Limb (tissue), 2 donors: ENCODE measurements around the gene RFX3.

Experiments
- DNase-seq, 2 donors: peaks; one replicate each; pipeline ENCODE4 v3.0.0-alpha.2; 2016; ENCODE audit errors: extremely low spot score in 2 of 2

RFX3 gene

DNA sequence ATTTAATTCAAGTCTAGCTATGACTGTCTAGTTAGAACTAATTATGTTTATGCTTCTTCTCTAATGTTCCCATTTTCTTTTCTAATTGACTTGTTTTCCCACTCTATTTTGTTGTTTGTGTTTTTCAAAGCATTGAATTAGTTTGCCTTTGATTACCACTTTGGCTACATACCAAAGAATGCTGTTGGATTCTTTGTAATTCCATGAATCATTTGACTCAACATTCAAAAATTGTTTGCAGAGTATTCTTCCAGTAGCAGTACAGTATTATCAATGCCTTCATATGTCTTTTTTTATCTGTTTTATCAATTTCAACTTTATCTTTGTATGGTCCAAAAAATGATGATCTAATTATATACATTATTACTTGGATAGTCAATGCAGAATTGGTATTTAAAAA is 288.7 kb downstream of the RFX3 start:
- no peak for DNase-seq

DNA sequence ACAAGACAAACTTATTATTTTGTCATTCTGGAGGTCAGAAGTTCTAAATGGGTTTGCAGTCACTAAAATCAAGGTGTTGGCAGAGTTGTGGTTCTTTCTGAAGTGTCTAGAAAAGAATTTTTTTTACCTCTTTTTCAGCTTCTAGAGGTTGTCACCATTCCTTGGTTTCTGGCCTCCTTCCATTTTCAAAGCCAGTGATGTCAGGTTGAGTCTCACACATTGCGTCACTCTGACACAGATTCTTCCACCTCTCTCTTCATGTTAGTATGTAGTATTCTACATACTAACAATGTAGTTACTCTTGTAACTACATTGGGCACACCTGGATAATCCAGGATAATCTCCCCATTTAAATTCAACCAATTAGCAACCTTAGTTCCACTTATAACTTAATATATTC is 290.3 kb downstream of the RFX3 start:
- DNase-seq: no peak

DNA sequence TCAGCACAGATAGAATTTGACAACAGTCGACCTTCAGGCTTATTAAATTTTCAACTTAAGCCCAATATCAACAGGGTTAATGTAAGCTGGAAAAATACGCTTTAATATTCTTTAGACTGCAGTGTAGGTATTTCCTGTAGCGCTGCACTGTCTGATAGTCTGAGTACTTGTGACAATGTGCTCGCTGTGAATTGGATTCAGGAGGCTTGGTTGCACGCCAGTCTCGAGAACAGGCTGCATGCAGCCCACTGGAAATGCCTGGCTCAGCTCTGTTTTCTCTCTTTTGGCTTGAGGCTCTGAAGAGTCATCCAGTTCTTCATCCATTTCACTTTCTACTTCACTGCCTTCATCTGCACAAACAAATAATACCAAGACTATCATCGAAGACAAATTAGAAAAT is 300.9 kb downstream of the RFX3 start:
- peak in 1 of 2 donors; percentile 27 for DNase-seq

DNA sequence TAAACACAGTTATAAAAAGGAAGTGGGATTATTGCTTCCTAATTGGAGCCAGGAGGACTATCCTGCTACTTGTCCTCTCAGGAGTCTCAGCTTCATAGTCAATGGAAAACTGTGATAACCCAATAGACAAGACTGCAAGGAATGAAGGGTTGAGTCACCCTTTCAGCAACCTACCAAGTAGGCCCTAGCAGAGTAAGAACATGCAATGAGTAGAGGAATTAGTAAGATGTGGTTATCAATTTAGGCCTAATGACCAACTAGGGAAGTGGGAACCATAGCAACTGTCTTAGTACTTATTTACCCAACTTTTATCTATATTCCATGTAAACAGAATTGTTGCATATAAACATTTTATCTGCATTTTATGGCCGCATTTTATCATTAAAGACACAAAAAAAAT is 310.1 kb downstream of the RFX3 start:
- DNase-seq: no peak

DNA sequence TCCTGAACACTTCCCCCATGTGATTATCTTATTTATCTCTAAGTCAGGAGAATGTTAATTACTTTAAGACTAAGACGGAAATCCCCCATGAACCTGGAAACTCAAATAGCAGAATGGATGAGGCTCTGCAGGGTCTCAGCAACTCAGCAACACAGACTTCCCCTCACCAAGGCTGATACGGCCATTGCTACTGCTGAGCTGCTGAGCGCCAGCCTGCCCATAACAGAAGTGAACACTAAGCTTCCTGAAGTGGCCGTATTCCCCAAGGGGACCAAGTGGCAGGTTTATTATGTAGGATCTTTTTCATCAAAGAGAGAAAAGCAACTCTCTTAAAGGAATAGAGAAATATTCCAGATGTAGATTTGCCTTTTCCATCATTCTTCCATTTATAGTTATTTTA is 311.1 kb downstream of the RFX3 start:
- no peak for DNase-seq

DNA sequence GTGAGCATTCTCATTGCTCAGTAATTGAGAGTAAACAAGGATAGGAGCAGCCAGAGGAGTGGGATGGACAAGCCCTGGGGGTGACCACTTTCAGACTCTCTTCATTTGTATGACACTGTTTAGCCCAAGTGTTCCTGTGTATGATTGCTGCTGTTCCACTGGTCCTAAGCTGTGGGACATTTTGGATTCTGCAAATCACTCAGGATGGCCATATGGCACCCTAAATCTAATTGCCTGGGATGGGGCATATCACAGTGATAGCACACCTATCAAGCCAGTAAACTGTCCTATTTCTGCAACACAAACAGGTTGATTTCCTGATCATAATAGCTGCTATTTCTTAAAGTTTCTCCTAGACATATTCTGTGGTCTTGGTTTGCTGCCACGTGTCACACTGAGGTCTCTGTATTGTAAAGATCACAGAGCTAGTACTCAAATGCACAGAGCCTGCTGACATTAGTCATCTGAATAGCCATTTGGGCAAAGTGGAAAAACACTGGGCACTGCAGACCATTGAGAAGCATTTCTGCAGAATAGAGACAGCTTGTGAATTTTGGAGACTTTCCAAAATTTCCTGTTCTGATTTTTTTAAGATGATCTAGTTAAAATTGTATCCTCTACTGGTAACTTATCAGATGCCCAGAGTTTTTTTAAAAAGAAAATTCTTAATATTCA is 320.2 kb downstream of the RFX3 start:
- DNase-seq: no peak

DNA sequence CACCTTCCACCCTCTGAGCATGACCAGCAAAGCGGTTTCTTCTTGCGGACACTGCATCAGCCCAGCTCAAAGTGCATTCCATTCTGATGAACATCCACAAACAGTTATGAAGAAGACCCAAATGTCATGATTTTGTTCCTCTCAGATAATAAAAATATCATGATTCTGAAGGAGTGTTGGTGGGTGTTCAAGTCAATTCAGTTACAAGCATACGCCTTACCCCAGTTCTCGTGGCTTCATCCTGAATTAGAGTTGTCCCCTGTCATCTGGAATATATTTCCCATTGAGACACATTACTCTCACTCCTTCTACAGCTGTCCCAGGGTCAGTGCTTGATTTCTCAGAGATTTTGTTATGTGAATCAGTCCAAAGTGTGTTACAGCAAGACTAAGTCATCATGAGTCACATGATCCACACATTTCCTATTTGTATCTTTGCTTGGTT is 325.4 kb downstream of the RFX3 start:
- no peak for DNase-seq

DNA sequence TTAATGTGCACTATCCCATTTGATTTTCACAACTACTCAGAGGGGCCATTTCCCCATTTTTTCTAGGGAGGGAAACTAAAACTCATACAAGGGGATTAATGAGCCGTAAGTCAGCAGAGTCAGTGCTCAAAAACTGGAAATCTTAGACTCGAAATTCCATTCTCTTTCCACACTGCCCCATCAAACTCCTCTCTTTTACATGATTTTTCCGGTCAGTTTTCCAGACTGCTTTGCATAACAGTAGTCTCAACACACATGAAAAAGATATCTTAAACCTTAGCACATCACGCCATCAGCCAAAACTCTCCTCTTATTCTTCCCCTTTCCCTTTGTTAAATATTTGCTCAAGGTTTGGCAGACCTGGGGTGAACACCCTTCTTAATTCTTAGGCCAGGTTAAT is 332.0 kb downstream of the RFX3 start:
- no peak for DNase-seq

DNA sequence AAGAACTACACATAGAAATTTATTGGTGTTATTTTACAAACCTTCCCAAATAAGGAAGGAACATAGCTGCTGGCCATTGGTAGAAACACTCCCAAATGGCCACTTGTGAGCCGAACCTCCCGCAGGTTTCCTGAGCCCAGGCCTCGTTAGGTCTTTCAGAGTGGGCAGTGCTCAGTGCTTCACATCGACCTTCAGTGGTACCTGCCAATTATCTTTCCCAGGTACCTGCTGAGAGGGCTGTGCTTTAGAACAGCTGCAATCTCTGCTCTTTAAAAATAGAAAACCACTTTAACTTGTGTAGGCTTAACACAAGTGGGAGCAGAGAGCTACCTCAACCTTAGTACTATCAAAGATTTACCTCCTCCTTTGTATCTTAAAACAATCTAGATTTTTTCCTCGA is 334.1 kb downstream of the RFX3 start:
- DNase-seq: no peak

DNA sequence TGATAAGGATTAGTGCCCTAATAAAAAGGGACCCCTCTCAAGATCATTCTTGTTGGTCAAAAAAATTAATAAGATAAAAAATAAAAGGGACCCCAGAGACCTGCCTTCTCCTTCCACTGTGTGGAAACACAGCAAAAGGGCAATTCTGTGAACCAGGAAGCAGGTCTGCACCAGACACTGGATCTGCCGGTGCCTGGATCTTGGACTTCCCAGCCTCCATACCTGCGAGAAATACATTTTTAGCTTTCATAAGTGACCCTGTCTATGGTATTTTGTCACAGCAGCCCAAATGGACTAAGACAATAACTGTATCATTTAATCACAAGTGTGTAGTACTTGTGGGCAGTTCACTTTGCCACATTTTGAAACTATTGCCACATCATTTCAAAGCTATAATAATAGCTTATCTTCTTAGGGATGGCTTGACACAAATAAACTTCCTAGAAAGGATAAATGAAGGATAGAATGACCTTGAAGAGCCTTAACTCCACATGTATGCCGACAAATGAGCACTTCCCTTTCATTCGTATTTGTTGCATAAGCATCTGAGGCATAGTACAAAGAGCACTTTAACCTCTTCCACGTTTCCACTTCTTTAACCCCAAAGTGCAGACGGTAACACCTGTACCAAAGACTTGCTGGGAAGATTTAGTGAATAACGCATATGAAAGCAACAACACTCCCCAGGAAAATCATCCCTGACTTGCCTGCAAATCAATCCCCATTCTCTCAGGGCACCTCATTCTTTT is 336.5 kb downstream of the RFX3 start:
- no peak for DNase-seq

DNA sequence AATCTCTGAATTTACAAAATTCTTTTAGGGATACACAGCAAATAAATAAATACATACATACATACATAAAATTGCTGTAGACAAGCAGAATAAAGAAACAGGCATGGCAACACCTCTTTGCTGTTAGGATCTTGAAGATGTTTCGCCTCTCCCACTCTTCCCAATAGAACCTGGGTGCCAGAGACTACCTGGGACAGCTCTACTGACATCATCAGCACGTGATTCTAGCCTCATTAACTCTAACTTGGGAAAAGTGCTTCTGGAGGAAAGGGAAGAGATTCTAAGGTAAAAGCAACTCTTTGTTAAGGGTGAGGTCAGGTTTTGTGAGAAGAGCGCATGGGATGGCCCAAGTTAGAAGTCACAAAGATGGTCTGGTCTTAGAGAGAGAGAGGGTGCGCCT is 339.1 kb downstream of the RFX3 start:
- no peak for DNase-seq

DNA sequence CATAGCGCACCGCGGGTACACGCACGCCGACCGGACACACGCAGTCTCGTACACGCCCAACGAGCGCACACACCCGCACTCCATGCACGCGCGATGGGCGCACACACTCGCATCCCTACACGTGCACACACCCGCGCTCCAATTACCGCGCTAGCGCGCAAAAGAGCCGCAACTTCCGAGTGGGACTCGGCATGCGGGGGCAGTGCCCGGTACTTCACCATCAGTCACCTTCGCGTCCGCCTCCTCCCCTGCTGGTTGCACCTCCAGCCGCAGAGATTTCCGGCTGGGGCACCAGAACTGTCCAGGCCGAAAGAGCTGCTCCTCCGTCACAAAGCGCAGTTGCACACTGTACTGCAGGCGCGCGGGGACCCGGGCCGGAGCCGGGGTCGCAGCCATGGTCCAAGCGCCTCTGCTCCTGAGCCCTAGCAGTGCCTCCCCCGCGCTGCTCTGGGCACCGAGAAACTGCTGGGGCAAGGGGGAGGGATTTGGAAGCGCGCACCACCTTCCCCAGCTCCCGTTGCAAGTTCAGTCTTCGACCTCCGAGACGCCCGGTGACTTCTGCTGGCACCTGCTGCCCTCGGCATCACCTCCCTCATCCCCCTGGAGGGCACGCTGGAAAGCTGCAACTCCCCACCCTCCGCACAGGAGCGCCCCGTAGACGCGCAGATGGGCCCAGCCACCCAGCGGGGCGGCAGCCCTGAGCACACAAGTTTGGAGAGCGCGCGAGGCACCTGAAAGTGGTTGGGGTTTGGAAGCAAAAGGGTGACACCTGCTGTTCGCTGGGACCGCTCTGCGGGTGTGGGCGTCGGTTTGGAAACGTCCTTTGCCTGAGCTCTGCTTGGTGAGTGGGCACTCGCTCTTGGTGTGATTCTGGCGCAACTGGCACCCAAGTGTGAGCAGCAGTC is 344.5 kb downstream of the RFX3 start:
- DNase-seq: peak; percentile 44 to 78

DNA sequence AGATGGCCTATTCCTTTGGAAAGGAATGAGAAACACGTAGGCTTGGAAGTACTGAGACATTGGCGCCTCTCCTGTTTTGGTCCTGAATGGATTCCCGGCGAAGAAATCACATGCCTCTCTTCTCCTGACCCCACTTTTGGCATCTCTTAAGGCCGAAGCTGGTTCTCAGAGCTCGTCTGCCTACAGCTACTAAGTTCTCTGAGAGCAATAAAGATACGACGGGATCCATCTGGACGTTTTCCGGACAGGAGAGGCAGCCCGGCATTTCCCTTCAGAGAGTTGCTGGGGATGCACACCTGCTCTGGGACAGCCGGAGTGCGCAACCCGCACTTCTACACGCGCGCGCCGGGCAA is 345.1 kb downstream of the RFX3 start:
- DNase-seq: no peak

DNA sequence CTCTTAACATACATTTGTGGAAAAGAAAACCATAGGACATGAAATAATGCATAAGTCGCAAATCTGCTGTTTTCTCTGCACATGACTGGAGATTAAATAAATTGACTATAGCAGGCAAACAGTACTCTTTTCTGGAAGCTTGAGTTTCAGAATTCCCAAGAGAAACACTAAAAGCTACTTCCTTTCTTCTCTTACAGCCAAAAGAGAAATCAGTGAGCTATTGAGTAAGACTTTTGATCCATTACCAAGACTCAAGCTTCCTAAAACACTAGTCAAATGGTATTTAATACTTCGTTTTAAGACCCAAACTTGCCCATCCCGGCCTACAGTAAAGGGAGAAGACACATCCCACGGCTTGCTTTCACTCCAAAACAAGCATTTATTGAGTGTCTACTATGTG is 346.1 kb downstream of the RFX3 start:
- no peak for DNase-seq

DNA sequence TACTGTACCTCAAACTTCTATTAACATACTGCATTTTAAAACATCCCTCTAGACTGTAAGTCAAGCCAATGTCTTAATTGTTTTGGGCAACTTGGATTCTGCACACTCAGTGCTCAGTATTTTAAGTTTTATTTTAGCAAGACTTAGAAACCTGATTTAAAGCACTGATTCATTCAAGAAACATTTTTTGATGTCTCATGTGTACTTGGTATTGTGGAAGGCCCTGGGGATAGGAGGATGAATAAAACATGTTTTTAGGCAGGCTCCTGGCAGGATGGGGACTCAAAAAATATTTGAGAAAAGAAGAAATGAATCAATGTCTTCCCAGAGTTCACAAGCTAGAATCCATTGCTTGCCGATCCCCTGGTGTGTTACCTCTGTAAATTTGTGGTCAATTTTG is 347.9 kb downstream of the RFX3 start:
- no peak for DNase-seq

DNA sequence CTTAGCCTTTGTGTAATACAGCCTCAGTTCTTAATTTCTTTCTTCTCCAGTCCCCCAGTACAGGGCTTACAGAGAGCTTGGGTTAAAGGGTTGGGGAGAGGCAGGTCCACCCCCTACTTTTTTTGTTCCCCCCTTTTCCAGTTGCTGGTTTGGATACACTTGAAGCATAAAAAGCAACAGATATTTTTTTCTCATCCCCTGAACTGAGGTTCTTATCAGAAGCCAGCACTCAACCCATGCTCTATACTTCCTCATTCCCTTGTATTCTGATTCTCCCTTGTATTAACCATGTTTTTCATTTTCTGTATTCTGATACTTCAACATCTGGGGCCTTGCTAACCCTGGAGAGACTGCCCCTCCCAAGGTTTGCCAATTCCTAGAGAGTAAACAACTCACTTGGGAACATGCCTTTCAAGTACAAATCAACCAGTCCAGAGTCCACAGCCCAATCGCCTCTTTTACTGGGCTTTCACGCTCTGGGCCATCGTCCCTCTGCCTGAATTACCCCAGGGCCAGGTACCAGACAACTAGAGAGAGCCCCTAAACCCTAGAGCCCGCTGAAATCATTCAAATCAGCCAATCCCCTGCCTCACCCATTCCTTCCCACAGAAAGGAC is 348.5 kb downstream of the RFX3 start:
- no peak for DNase-seq

DNA sequence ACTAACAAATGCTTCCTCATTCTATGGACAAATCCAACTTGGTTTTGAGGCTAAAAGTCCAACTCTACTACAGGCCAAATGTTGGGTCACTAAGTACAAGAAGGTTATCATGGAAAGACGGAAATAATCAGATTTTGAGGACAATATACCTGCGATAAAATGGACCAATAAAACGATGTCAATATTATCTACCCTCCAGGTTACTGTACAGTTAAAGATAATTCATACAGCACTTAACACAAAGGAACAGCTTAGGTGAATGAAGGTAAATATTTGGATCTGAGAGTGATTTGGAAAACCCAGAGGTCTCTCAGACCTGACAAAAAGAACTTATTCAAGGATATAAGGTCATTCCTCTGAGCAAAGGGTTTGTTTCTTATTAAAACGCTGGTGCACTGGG is 352.4 kb downstream of the RFX3 start:
- no peak for DNase-seq

DNA sequence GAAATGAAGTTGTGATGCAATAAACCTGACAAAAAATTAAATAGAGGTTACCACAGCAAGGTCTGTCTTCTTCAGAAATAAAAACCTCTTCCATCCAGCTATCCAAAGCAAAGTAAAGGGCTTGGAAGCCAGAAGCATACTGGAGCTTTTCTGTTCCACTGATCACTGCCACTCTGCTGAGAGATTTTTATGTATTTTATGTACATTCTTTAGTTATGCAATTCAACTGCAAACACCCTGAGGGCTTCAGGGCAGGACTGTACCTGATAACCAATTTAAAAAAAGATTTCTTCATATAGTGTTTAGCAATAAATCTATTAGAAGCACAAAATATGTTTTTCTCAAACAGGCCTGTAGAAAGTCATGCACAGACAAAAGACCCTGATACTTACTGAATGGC is 355.0 kb downstream of the RFX3 start:
- no peak for DNase-seq
